ENCODE data around the gene MOB3C.

The MOB3C gene

GRCh38 chr1:46580140-46580903, 36.3 kb downstream of the MOB3C start:
- no peak for DNase-seq (ENCODE audit: low read depth in 2 of 3, low spot score in 1 of 3)

GRCh38 chr1:46577671-46578070, 38.9 kb downstream of the MOB3C start:
- no peak for DNase-seq (ENCODE audit: low read depth in 2 of 3, low spot score in 1 of 3)

GRCh38 chr1:46576596-46576995, 40.0 kb downstream of the MOB3C start:
- DNase-seq (ENCODE audit: low read depth in 2 of 3, low spot score in 1 of 3): no peak

GRCh38 chr1:46575778-46576177, 40.8 kb downstream of the MOB3C start:
- DNase-seq (ENCODE audit: low read depth in 2 of 3, low spot score in 1 of 3): no peak

- DNase-seq (ENCODE audit: low read depth in 2 of 3, low spot score in 1 of 3): no peak
Measured at GRCh38 chr1:46575300-46575699, 41.3 kb downstream of the MOB3C start.

GRCh38 chr1:46571691-46572225, 44.9 kb downstream of the MOB3C start:
- DNase-seq (ENCODE audit: low read depth in 2 of 3, low spot score in 1 of 3): no peak

- no peak for DNase-seq (ENCODE audit: low read depth in 2 of 3, low spot score in 1 of 3)
Measured at GRCh38 chr1:46569884-46570725, 46.5 kb downstream of the MOB3C start.

GRCh38 chr1:46569116-46569515, 47.5 kb downstream of the MOB3C start:
- no peak for DNase-seq (ENCODE audit: low read depth in 2 of 3, low spot score in 1 of 3)

GRCh38 chr1:46568461-46568891, 48.1 kb downstream of the MOB3C start:
- no peak for DNase-seq (ENCODE audit: low read depth in 2 of 3, low spot score in 1 of 3)

- no peak for DNase-seq (ENCODE audit: low read depth in 2 of 3, low spot score in 1 of 3)
Measured at GRCh38 chr1:46563341-46563740, 53.3 kb downstream of the MOB3C start.

- DNase-seq (ENCODE audit: low read depth in 2 of 3, low spot score in 1 of 3): no peak
Measured at GRCh38 chr1:46562498-46562897, 54.1 kb downstream of the MOB3C start.

- no peak for DNase-seq (ENCODE audit: low read depth in 2 of 3, low spot score in 1 of 3)
Measured at GRCh38 chr1:46558966-46559365, 57.6 kb downstream of the MOB3C start.

GRCh38 chr1:46558141-46558963, 58.3 kb downstream of the MOB3C start:
- DNase-seq (ENCODE audit: low read depth in 2 of 3, low spot score in 1 of 3): no peak

Measured in stimulated activated CD4-positive, alpha-beta T cell treated with anti-CD3 and anti-CD28 coated beads, Interleukin-12 subunit alpha, Interleukin-12 subunit beta, amount 100 ng/mL, for 48 hours (primary cell).